Parathyroid adenoma (tissue), 2 donors: ENCODE data around the gene PIM2.

Experiments
- H2AFZ ChIP-seq: fragments of 300-600 bp; sonication (generic); one replicate; pipeline ENCODE4 v1.7.0; 2017; ENCODE audit warnings: antibody characterized with exemption, mild to moderate bottlenecking
- H3K27ac ChIP-seq: fragments of 300-600 bp; sonication (generic); one replicate; pipeline ENCODE4 v1.7.0; 2017
- H3K27me3 ChIP-seq: fragments of 300-600 bp; sonication (generic); one replicate; pipeline ENCODE4 v1.7.0; 2017; ENCODE audit warnings: low read length; ENCODE audit not compliant: control insufficient read depth, insufficient read depth
- H3K36me3 ChIP-seq: fragments of 300-600 bp; sonication (generic); one replicate; pipeline ENCODE4 v1.7.0; 2017; ENCODE audit warnings: low read length; ENCODE audit not compliant: control insufficient read depth, insufficient read depth
- H3K4me1 ChIP-seq: fragments of 300-600 bp; sonication (generic); one replicate; pipeline ENCODE4 v1.7.0; 2017; ENCODE audit warnings: control low read depth
- H3K4me2 ChIP-seq: fragments of 300-600 bp; sonication (generic); one replicate; pipeline ENCODE4 v1.7.0; 2017; ENCODE audit warnings: low read length
- H3K4me3 ChIP-seq: fragments of 300-600 bp; sonication (generic); one replicate; pipeline ENCODE4 v1.7.0; 2017; ENCODE audit warnings: low read depth, low read length
- H3K79me2 ChIP-seq: fragments of 300-600 bp; sonication (generic); one replicate; pipeline ENCODE4 v1.7.0; 2017; ENCODE audit warnings: control low read depth
- H3K9ac ChIP-seq: fragments of 300-600 bp; sonication (generic); one replicate; pipeline ENCODE4 v1.7.0; 2017; ENCODE audit warnings: mild to moderate bottlenecking
- H3K9me3 ChIP-seq: fragments of 300-600 bp; sonication (generic); one replicate; pipeline ENCODE4 v1.7.0; 2017; ENCODE audit warnings: low read length; ENCODE audit not compliant: control insufficient read depth
- TF ChIP-seq, protein P1 (sequence below): fragments of 300-600 bp; sonication (generic); IDR thresholded peaks from one replicate; pipeline ENCODE4 v1.7.0; 2017; ENCODE audit warnings: antibody characterized with exemption, mild to moderate bottlenecking
- donor health status: primary hyperparathyroidism.

The PIM2 gene

GRCh38 chrX:48904626-48905025 is 14.2 kb downstream of the PIM2 start:
- H3K9ac ChIP-seq, result no peak overlapping the region
- H3K4me3 ChIP-seq, result no peak overlapping the region
- no peak overlapping the region for H2AFZ ChIP-seq
- H3K79me2 ChIP-seq, result peaks cover 4% of the 10 kb centered on the region
- H3K9me3 ChIP-seq, result no peaks in the 10 kb centered on the region
- no peaks in the 10 kb centered on the region for H3K36me3 ChIP-seq
- no peak overlapping the region for H3K27ac ChIP-seq
- TF ChIP-seq, protein P1, sequence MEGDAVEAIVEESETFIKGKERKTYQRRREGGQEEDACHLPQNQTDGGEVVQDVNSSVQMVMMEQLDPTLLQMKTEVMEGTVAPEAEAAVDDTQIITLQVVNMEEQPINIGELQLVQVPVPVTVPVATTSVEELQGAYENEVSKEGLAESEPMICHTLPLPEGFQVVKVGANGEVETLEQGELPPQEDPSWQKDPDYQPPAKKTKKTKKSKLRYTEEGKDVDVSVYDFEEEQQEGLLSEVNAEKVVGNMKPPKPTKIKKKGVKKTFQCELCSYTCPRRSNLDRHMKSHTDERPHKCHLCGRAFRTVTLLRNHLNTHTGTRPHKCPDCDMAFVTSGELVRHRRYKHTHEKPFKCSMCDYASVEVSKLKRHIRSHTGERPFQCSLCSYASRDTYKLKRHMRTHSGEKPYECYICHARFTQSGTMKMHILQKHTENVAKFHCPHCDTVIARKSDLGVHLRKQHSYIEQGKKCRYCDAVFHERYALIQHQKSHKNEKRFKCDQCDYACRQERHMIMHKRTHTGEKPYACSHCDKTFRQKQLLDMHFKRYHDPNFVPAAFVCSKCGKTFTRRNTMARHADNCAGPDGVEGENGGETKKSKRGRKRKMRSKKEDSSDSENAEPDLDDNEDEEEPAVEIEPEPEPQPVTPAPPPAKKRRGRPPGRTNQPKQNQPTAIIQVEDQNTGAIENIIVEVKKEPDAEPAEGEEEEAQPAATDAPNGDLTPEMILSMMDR, result no peak
- H3K4me2 ChIP-seq, result no peak overlapping the region
- no peaks in the 10 kb centered on the region for H3K27me3 ChIP-seq
- no peaks in the 10 kb centered on the region for H3K4me1 ChIP-seq

DNA sequence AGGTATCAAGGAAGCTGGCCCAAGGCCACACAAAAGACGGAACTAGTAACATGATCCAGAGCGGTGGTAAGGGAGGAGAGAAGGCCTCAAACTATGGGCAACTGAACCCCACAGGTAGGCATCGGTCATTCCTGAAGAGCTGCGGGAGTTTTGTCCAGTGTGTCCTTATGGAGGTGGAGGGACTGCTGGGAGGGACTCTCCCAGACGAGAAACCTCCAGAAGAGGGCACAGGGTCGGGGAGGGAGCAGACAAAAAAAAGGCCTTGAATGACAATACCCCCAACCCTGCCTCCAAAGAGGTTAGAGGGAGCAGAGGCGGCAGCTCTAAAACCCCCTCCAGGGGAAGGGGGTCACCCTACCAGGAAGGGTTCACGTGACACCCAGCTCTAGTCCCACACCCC is 14.6 kb downstream of the PIM2 start:
- Histone ChIP-seq H3K27me3 (no peaks in the 10 kb centered on the region), H3K4me1 (no peaks in the 10 kb centered on the region), H3K36me3 (no peaks in the 10 kb centered on the region), H3K4me2 (no peak overlapping the region), H3K27ac (no peak overlapping the region), H3K9ac (no peak overlapping the region), H3K9me3 (no peaks in the 10 kb centered on the region), H2AFZ (no peak overlapping the region), H3K79me2 (peaks cover 3% of the 10 kb centered on the region), H3K4me3 (no peak overlapping the region)
- TF ChIP-seq, protein P1, result no peak

DNA sequence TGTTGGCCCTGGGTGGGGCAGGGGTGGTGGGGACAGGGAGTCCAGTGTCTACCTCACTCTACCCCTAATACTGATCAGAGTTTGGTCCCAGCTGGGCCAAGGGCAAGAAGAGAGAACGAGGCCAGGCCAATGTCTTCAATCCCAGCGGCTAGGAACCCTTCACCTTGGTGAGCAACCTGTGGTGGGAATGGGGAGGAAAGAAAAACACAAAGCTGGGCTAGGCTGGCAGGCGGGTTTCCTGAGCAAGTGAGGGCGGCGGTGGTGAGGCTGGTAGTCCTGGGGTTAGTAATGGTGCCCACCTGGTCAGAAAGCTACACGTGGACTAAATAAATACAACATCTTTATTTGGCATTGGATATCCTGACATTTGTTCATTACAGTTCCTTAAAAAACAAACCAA is 15.5 kb downstream of the PIM2 start:
- no peak overlapping the region for H3K9ac ChIP-seq
- H3K4me3 ChIP-seq, result no peak overlapping the region
- no peaks in the 10 kb centered on the region for H3K27me3 ChIP-seq
- no peaks in the 10 kb centered on the region for H3K36me3 ChIP-seq
- H3K9me3 ChIP-seq, result no peaks in the 10 kb centered on the region
- no peak overlapping the region for H3K27ac ChIP-seq
- H3K4me2 ChIP-seq, result no peak overlapping the region
- peaks cover 3% of the 10 kb centered on the region for H3K79me2 ChIP-seq
- H3K4me1 ChIP-seq, result no peaks in the 10 kb centered on the region
- TF ChIP-seq, protein P1, result no peak
- H2AFZ ChIP-seq, result no peak overlapping the region

DNA sequence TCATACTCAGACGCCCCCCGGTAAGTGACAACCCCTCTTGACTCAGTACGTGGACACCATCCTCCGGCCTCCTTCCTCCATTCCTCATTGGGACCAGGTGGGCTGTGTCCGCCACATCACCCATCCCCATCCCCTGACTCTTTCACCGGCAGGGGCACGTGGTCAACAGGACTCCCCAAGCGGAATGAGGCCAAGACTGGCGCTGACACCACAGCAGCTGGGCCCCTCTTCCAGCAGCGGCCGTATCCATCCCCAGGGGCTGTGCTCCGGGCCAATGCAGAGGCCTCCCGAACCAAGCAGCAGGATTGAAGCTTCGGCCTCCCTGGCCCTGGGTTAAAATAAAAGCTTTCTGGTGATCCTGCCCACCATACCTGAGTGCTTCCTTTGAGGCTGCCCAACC is 16.0 kb downstream of the PIM2 start:
- Histone ChIP-seq H3K9ac (no peak overlapping the region), H3K36me3 (no peaks in the 10 kb centered on the region), H3K27ac (no peak overlapping the region), H3K4me1 (no peaks in the 10 kb centered on the region), H2AFZ (no peak overlapping the region), H3K79me2 (peaks cover 3% of the 10 kb centered on the region), H3K27me3 (no peaks in the 10 kb centered on the region), H3K4me3 (no peak overlapping the region), H3K4me2 (no peak overlapping the region), H3K9me3 (no peaks in the 10 kb centered on the region)
- TF ChIP-seq, protein P1, result no peak

DNA sequence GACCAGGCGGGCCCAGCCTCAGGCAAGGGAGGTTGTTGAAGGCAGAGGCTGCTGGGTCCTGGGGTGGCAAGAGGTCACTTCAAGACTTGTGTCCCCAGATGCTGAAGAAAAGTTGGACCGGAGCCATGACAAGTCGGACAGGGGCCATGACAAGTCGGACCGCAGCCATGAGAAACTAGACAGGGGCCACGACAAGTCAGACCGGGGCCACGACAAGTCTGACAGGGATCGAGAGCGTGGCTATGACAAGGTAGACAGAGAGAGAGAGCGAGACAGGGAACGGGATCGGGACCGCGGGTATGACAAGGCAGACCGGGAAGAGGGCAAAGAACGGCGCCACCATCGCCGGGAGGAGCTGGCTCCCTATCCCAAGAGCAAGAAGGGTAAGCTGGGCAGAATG is 16.7 kb downstream of the PIM2 start:
- Histone ChIP-seq H3K4me3 (no peak overlapping the region), H3K36me3 (no peaks in the 10 kb centered on the region), H3K9me3 (no peaks in the 10 kb centered on the region), H3K27me3 (no peaks in the 10 kb centered on the region), H3K27ac (no peak overlapping the region), H3K9ac (no peak overlapping the region), H3K4me2 (no peak overlapping the region), H3K79me2 (peaks cover 3% of the 10 kb centered on the region), H2AFZ (no peak overlapping the region), H3K4me1 (no peaks in the 10 kb centered on the region)
- TF ChIP-seq, protein P1, result no peak
